GM06990 (cell line): ENCODE data around the gene OTOP2.

ENCODE experiments used
- DNase-seq: peaks from one replicate; pipeline ENCODE4 v3.0.0-alpha.2; 2011; ENCODE audit not compliant: insufficient read length; ENCODE audit errors: extremely low read depth
- H3K27me3 ChIP-seq: replicated peaks from 2 replicates; pipeline ENCODE4 v1.6.0; 2011; ENCODE audit warnings: low read length; ENCODE audit not compliant: control insufficient read depth, insufficient read depth
- H3K36me3 ChIP-seq: 2 replicates; pipeline ENCODE4 v1.5.1; 2011; ENCODE audit warnings: low read length; ENCODE audit not compliant: control insufficient read depth, insufficient read depth
- H3K4me3 ChIP-seq: replicated peaks from 2 replicates; pipeline ENCODE4 v1.5.1; 2011; ENCODE audit warnings: low read depth, mild to moderate bottlenecking, control low read depth, low read length
- CTCF ChIP-seq: IDR thresholded peaks from 2 replicates; pipeline ENCODE4 v1.5.1; 2011; ENCODE audit warnings: low read length, control low read depth, mild to moderate bottlenecking, inconsistent platforms; ENCODE audit not compliant: insufficient read depth, poor library complexity, severe bottlenecking

Gene OTOP2

GRCh38 chr17:74950207-74950606, 26.1 kb downstream of the OTOP2 start:
- Histone ChIP-seq H3K36me3 (no peaks in the 10 kb centered on the region), H3K27me3 (no peaks in the 10 kb centered on the region), H3K4me3 (no peak overlapping the region)
- no peak for TF ChIP-seq CTCF
- DNase-seq: no peak

- no peaks in the 10 kb centered on the region for H3K27me3 ChIP-seq
- H3K4me3 ChIP-seq: no peak overlapping the region
- H3K36me3 ChIP-seq: no peaks in the 10 kb centered on the region
- TF ChIP-seq CTCF: no peak
- no peak for DNase-seq
Observed at GRCh38 chr17:74951065-74951464, 27.0 kb downstream of the OTOP2 start.

- no peak overlapping the region for H3K4me3 ChIP-seq
- H3K36me3 ChIP-seq: no peaks in the 10 kb centered on the region
- DNase-seq: no peak
- no peaks in the 10 kb centered on the region for H3K27me3 ChIP-seq
- no peak for TF ChIP-seq CTCF
Observed at GRCh38 chr17:74951680-74952421, 27.8 kb downstream of the OTOP2 start.

GRCh38 chr17:74952431-74953133, 28.5 kb downstream of the OTOP2 start:
- no peak for TF ChIP-seq CTCF
- no peak for DNase-seq
- Histone ChIP-seq H3K27me3 (no peaks in the 10 kb centered on the region), H3K36me3 (no peaks in the 10 kb centered on the region), H3K4me3 (no peak overlapping the region)

- no peaks in the 10 kb centered on the region for H3K36me3 ChIP-seq
- no peak for TF ChIP-seq CTCF
- no peak overlapping the region for H3K4me3 ChIP-seq
- H3K27me3 ChIP-seq: no peaks in the 10 kb centered on the region
- DNase-seq: no peak
Observed at GRCh38 chr17:74953134-74953687, 29.1 kb downstream of the OTOP2 start.
